GM23248 (cell line): Measurements from ENCODE around the gene PDGFD. TPM values are rescaled to one million over a fixed set of nuclear protein-coding genes. Genes with fewer than 3 reads are reported as not detected.

ENCODE experiments used
- DNase-seq: peaks from one replicate; pipeline ENCODE4 v3.0.0-alpha.2; 2015
- H2AFZ ChIP-seq: fragments of 200-600 bp; sonication (generic); 2 replicates; pipeline ENCODE4 v1.6.1; 2016; ENCODE audit warnings: antibody characterized with exemption
- H3F3A ChIP-seq: fragments of 200-600 bp; sonication (generic); 2 replicates; pipeline ENCODE4 v1.6.1; 2016; ENCODE audit warnings: mild to moderate bottlenecking, antibody characterized with exemption, mixed run types; ENCODE audit not compliant: insufficient read depth
- H3K27ac ChIP-seq: fragments of 200-600 bp; sonication (generic); 2 replicates; pipeline ENCODE4 v1.5.1; 2016; ENCODE audit warnings: mild to moderate bottlenecking
- H3K27me3 ChIP-seq: fragments of 200-600 bp; sonication (generic); replicated peaks from 2 replicates; pipeline ENCODE4 v1.6.1; 2016; ENCODE audit warnings: mild to moderate bottlenecking; ENCODE audit not compliant: insufficient read depth
- H3K36me3 ChIP-seq: fragments of 200-600 bp; sonication (generic); 2 replicates; pipeline ENCODE4 v1.6.1; 2016; ENCODE audit warnings: low read depth, mild to moderate bottlenecking
- H3K4me1 ChIP-seq: fragments of 200-600 bp; sonication (generic); 2 replicates; pipeline ENCODE4 v1.6.1; 2016; ENCODE audit warnings: mild to moderate bottlenecking; ENCODE audit not compliant: insufficient read depth
- H3K4me2 ChIP-seq: fragments of 200-600 bp; sonication (generic); one replicate; pipeline ENCODE4 v1.6.1; 2016; ENCODE audit warnings: mild to moderate bottlenecking; ENCODE audit not compliant: unreplicated experiment
- H3K4me3 ChIP-seq: fragments of 200-600 bp; sonication (generic); 2 replicates; pipeline ENCODE4 v1.5.1; 2016; ENCODE audit warnings: mild to moderate bottlenecking
- H3K79me2 ChIP-seq: fragments of 200-600 bp; sonication (generic); 2 replicates; pipeline ENCODE4 v1.6.1; 2016; ENCODE audit warnings: mild to moderate bottlenecking; ENCODE audit not compliant: insufficient read depth
- H3K9ac ChIP-seq: fragments of 200-600 bp; sonication (generic); 2 replicates; pipeline ENCODE4 v1.6.1; 2016; ENCODE audit warnings: mild to moderate bottlenecking
- H3K9me2 ChIP-seq: fragments of 200-600 bp; sonication (generic); 2 replicates; pipeline ENCODE4 v1.6.1; 2016; ENCODE audit warnings: mixed run types, mild to moderate bottlenecking, moderate library complexity; ENCODE audit not compliant: insufficient read depth
- H3K9me3 ChIP-seq: fragments of 200-600 bp; sonication (generic); one replicate; pipeline ENCODE4 v1.6.1; 2017; ENCODE audit warnings: low read depth
- H4K20me1 ChIP-seq: fragments of 200-600 bp; sonication (generic); 2 replicates; pipeline ENCODE4 v1.6.0; 2016; ENCODE audit not compliant: insufficient read depth
- EZH2 ChIP-seq: fragments of 200-600 bp; sonication (generic); IDR thresholded peaks from 2 replicates; pipeline ENCODE4 v1.6.1; 2018; ENCODE audit warnings: antibody characterized with exemption, mild to moderate bottlenecking; ENCODE audit not compliant: insufficient read depth, poor library complexity, severe bottlenecking
- EZH2phosphoT487 ChIP-seq: fragments of 200-600 bp; sonication (generic); IDR thresholded peaks from 2 replicates; pipeline ENCODE4 v1.6.1; 2018; ENCODE audit warnings: antibody characterized with exemption, moderate library complexity, mild to moderate bottlenecking, low read depth; ENCODE audit not compliant: insufficient read depth
- WGBS, 2 experiments: methylation state at CpG; one replicate each; pipeline ENCODE4 v1.1.6; 2015 to 2017; ENCODE audit warnings: low lambda C conversion rate in 2 of 2, low coverage in 1 of 2; ENCODE audit errors: missing lambda C conversion rate in 2 of 2; 5-methylcytosine and 5-hydroxymethylcytosine counted together
- in situ Hi-C: fragments of 300-500 bp; cut with MboI; formaldehyde crosslinking; loops from 2 replicates; pipeline ENCODE4 v1.15.0; 2020
- polyA plus RNA-seq: library from polyadenylated mRNA; unstranded; fragments of >200 nt; fragmentation: Nextera tagmentation; extraction: Ambion mirVana; gene quantifications from 2 replicates; pipeline ENCODE4 v1.2.1, GENCODE V29; 2016
- total RNA-seq: library from RNA; depleted of rRNA; stranded (reverse); fragments of >200 nt; shearing (Covaris generic); gene quantifications from 2 replicates; pipeline ENCODE4 v1.2.3, GENCODE V29; 2014

The PDGFD gene
- total and polyA plus RNA-seq, 2 experiments from 2014 or later = 0.81 to 1.3 TPM

- Histone ChIP-seq H3K79me2 (no peaks in the 10 kb centered on the region), H3K4me3 (no peak overlapping the region), H3K9ac (no peak overlapping the region), H3K9me3 (no peaks in the 10 kb centered on the region), H3K9me2 (no peaks in the 10 kb centered on the region), H4K20me1 (no peaks in the 10 kb centered on the region), H3K27ac (no peak overlapping the region), H3K36me3 (no peaks in the 10 kb centered on the region), H2AFZ (no peak overlapping the region), H3K4me2 (no peak overlapping the region), H3K27me3 (no peaks in the 10 kb centered on the region), H3K4me1 (0 out of 2 replicates have a peak, but pooled peaks cover 3% of the 10 kb centered on the region), H3F3A (no peaks in the 10 kb centered on the region)
- TF ChIP-seq EZH2 = no peak
- no peak for TF ChIP-seq EZH2phosphoT487
- no peak for DNase-seq
- WGBS, 2 experiments = 69 to 77% methylated on average over 4 of the region's 4 CpGs
- in situ Hi-C loops = no loop called here
These were observed 67.0 kb downstream of the PDGFD start for GRCh38 chr11:104096900-104097299.

GRCh38 chr11:104095791-104096190, 68.2 kb downstream of the PDGFD start:
- Histone ChIP-seq H3K4me1 (0 out of 2 replicates have a peak, but pooled peaks cover 3% of the 10 kb centered on the region), H3K27me3 (no peaks in the 10 kb centered on the region), H3K4me2 (no peak overlapping the region), H4K20me1 (no peaks in the 10 kb centered on the region), H2AFZ (no peak overlapping the region), H3K27ac (no peak overlapping the region), H3K36me3 (no peaks in the 10 kb centered on the region), H3F3A (no peaks in the 10 kb centered on the region), H3K9ac (no peak overlapping the region), H3K9me3 (no peaks in the 10 kb centered on the region), H3K9me2 (no peaks in the 10 kb centered on the region), H3K79me2 (no peaks in the 10 kb centered on the region), H3K4me3 (no peak overlapping the region)
- in situ Hi-C loops = no loop called here
- peak; percentile 17 for DNase-seq
- no peak for TF ChIP-seq EZH2phosphoT487
- TF ChIP-seq EZH2 = no peak

- Histone ChIP-seq H3K4me1 (0 out of 2 replicates have a peak, but pooled peaks cover 3% of the 10 kb centered on the region), H3K27me3 (no peaks in the 10 kb centered on the region), H3K9me2 (no peaks in the 10 kb centered on the region), H3K36me3 (no peaks in the 10 kb centered on the region), H3K9ac (no peak overlapping the region), H3K9me3 (no peaks in the 10 kb centered on the region), H3K79me2 (no peaks in the 10 kb centered on the region), H3K4me2 (no peak overlapping the region), H3F3A (no peaks in the 10 kb centered on the region), H3K27ac (no peak overlapping the region), H4K20me1 (no peaks in the 10 kb centered on the region), H3K4me3 (no peak overlapping the region), H2AFZ (no peak overlapping the region)
- WGBS, 2 experiments = 63 to 64% methylated on average over 3 of the region's 3 CpGs
- DNase-seq = peak; percentile 62
- in situ Hi-C loops = no loop called here
- TF ChIP-seq EZH2 (no peak), EZH2phosphoT487 (no peak)
These were observed 69.4 kb downstream of the PDGFD start for GRCh38 chr11:104094576-104094975.

- H3K9ac ChIP-seq = no peak overlapping the region
- 91 to 92% methylated on average over 5 of the region's 5 CpGs for WGBS, 2 experiments
- H3K4me2 ChIP-seq = no peak overlapping the region
- H4K20me1 ChIP-seq = no peaks in the 10 kb centered on the region
- no peak overlapping the region for H3K4me3 ChIP-seq
- in situ Hi-C loops = no loop called here
- no peaks in the 10 kb centered on the region for H3K27me3 ChIP-seq
- H3K9me3 ChIP-seq = no peaks in the 10 kb centered on the region
- H2AFZ ChIP-seq = no peak overlapping the region
- H3K9me2 ChIP-seq = no peaks in the 10 kb centered on the region
- no peak overlapping the region for H3K27ac ChIP-seq
- H3K36me3 ChIP-seq = no peaks in the 10 kb centered on the region
- no peak for DNase-seq
- H3K4me1 ChIP-seq = 0 out of 2 replicates have a peak, but pooled peaks cover 3% of the 10 kb centered on the region
- no peaks in the 10 kb centered on the region for H3K79me2 ChIP-seq
- H3F3A ChIP-seq = no peaks in the 10 kb centered on the region
- TF ChIP-seq EZH2 (no peak), EZH2phosphoT487 (no peak)
These were observed 70.3 kb downstream of the PDGFD start for GRCh38 chr11:104093426-104094280.
